LoVo (cell line): ENCODE data around the gene GRID2.
A peak's percentile ranks its signal among the peaks of the same experiment; 100 is the strongest.

Experiments used
- DNase-seq: peaks from one replicate; pipeline ENCODE4 v3.0.0-alpha.2; 2016; ENCODE audit warnings: low spot score

The GRID2 gene

GRCh38 chr4:92969650-92970379 is 666.0 kb downstream of the GRID2 start:
- peak; percentile 57 for DNase-seq

- no peak for DNase-seq
Observed at GRCh38 chr4:92970996-92971395, 667.2 kb downstream of the GRID2 start.

GRCh38 chr4:92988301-92988700 is 684.5 kb downstream of the GRID2 start:
- DNase-seq, result no peak

- DNase-seq, result no peak
Observed at GRCh38 chr4:92992758-92993157, 689.0 kb downstream of the GRID2 start.

GRCh38 chr4:92994727-92995126 is 691.0 kb downstream of the GRID2 start:
- no peak for DNase-seq

GRCh38 chr4:92996533-92996932 is 692.8 kb downstream of the GRID2 start:
- no peak for DNase-seq

- no peak for DNase-seq
Observed at GRCh38 chr4:93000910-93001309, 697.1 kb downstream of the GRID2 start.

- DNase-seq, result no peak
Observed at GRCh38 chr4:93002240-93002639, 698.5 kb downstream of the GRID2 start.

GRCh38 chr4:93016350-93016749 is 712.6 kb downstream of the GRID2 start:
- no peak for DNase-seq

- no peak for DNase-seq
Observed at GRCh38 chr4:93018243-93018642, 714.5 kb downstream of the GRID2 start.

GRCh38 chr4:93018806-93019205 is 715.0 kb downstream of the GRID2 start:
- no peak for DNase-seq

GRCh38 chr4:93029769-93030168 is 726.0 kb downstream of the GRID2 start:
- no peak for DNase-seq

GRCh38 chr4:93030670-93031069 is 726.9 kb downstream of the GRID2 start:
- no peak for DNase-seq

- DNase-seq, result no peak
Observed at GRCh38 chr4:93031431-93032098, 727.8 kb downstream of the GRID2 start.

- DNase-seq, result no peak
Observed at GRCh38 chr4:93042746-93043145, 739.0 kb downstream of the GRID2 start.

GRCh38 chr4:93053140-93053539 is 749.4 kb downstream of the GRID2 start:
- no peak for DNase-seq

GRCh38 chr4:93061826-93062225 is 758.1 kb downstream of the GRID2 start:
- no peak for DNase-seq

- no peak for DNase-seq
Observed at GRCh38 chr4:93063325-93063724, 759.6 kb downstream of the GRID2 start.

GRCh38 chr4:93065790-93066189 is 762.0 kb downstream of the GRID2 start:
- DNase-seq, result no peak

- DNase-seq, result no peak
Observed at GRCh38 chr4:93066749-93067148, 763.0 kb downstream of the GRID2 start.

- no peak for DNase-seq
Observed at GRCh38 chr4:93072292-93072691, 768.5 kb downstream of the GRID2 start.

- no peak for DNase-seq
Observed at GRCh38 chr4:93080316-93080715, 776.5 kb downstream of the GRID2 start.

- DNase-seq, result no peak
Observed at GRCh38 chr4:93084599-93085305, 781.0 kb downstream of the GRID2 start.
